Measurements from ENCODE around the gene HAGH.

DNA sequence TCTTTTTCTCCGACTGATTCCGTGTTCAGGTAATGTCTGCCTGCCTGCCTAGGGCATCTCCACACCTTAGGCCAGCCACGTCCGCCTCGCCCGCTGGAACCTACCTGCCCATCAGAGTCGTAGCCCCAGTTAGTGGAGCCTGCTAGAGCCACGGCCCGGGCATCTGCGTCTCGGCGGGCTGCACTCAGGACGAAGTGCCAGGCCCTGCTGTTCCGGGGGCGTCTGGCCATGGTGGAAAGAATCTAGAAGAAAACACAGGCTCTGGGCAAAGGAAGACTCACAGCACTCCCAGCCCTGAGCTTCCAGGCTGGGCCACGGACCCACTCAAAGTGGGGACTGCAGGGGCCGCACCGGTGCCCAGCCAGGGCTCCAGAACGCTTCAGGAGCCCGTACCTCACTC, 45.4 kb downstream of the HAGH start:
- no peak for TF ChIP-seq POLR2A (IDR thresholded peaks at IDR 0.05; ENCODE audit: low read depth, low read length)
- TF ChIP-seq POLR2AphosphoS5 (IDR thresholded peaks at IDR 0.05; ENCODE audit: low read depth, low read length), result no peak
- no peak for TF ChIP-seq TAF1 (IDR thresholded peaks at IDR 0.05; ENCODE audit: borderline replicate concordance, low read depth, low read length)
